Ureter (tissue), 1 donor: Measurements from ENCODE around the gene PACS1. TPM values are rescaled to one million over a fixed set of nuclear protein-coding genes. Genes with fewer than 3 reads are reported as not detected.

Experiments used
- DNase-seq: peaks from one replicate; pipeline ENCODE4 v3.0.0-alpha.2; 2020; ENCODE audit warnings: low spot score
- total RNA-seq: library from RNA; stranded (reverse); gene quantifications from one replicate; pipeline ENCODE4 v1.2.4, GENCODE V29; 2023
- donor health status: DM: yes; HTN: yes; CAD: no.

Gene PACS1
- total RNA-seq, 1 donor from 2014 or later: 87.2 TPM

DNA sequence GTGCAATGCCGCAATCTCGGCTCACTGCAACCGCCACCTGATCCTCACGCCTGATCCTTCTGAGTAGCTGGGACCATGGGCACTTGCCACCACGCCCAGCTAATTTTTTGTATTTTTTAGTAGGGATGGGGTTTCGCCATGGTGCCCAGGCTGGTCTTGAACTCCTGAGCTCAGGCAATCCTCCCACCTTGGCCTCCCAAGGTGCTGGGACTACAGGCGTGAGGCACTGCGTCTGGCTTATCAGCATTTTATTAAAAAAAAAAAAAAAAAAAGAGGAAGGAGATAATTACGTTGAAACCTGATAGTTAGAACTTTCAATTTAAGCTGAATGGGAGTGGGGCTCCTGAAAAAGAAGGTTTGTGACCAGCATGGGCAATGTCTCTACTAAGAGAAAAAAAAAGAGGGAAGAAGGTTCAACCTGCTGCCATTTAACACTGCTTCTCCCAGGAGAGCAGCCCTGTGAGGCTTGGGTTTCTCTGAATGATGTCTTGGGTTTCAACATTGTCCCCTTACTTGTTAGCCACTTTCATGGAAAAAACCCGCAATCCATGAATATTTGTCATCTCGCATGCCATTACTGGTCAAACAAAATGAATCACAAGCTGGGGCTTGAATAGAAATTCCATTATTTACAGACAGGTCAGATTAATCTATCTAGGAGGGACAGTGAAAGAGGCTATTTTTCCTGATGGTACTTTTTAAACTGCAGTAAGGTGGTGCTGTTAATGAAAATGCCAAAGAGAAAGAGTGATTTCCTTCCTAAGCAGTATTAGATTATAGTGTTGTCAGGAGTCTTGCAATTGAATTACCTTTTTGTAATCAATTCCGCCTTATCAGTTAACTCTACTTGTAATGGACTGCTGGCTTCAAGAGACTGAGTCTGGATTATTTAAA, 72.5 kb downstream of the PACS1 start:
- DNase-seq: no peak

DNA sequence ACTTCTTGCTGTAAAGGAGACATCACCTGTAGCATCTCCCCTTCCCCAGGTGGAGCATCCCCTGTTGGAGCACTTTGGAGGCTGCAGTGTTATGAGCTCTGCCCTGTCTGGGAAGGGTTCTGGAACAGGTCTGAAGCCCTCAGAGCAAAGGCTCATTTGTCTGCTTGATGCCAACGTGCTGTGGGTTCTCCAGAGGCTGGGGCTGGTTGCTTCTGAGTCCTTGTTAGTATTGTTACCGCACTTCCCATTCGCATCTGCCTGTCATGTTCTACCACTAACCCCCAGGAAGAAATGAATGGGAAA, 73.1 kb downstream of the PACS1 start:
- no peak for DNase-seq

GRCh38 chr11:66143996-66144678, 74.1 kb downstream of the PACS1 start:
- DNase-seq: no peak

DNA sequence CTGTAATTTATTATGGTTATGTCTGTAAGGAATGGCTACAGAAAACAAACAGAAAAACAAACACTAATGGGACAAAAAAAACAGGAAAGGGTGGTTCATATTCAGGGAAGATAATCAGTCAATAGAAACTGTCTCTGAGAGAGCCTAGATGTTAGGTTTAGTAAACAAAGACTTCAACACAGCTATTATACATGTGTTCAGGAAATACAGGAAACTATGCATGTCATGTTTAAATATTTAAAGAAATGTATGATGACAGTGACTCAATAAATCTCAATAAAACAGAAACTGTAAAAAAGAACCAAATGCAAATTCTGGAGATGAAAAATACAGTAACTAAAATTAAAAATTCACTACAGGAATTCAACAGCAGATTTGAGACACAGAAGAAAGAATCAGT, 76.0 kb downstream of the PACS1 start:
- DNase-seq: no peak

DNA sequence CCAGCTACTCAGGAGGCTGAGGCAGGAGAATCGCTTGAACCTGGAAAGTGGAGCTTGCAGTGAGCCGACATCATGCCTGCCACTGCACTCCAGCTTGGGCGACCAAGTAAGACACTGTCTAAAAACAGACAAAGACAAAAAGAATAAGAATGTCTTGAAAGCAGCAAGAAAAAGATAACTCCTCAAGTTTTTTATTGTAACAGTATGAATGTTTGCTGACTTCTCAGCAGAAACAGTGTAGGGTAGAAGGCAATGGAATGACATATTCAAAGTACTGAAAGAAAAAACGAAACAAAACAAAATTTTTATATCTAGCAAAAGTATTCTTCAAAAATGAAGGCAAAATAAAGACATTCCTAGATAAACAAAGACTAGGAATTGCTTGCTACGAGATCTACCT, 76.9 kb downstream of the PACS1 start:
- DNase-seq: no peak

DNA sequence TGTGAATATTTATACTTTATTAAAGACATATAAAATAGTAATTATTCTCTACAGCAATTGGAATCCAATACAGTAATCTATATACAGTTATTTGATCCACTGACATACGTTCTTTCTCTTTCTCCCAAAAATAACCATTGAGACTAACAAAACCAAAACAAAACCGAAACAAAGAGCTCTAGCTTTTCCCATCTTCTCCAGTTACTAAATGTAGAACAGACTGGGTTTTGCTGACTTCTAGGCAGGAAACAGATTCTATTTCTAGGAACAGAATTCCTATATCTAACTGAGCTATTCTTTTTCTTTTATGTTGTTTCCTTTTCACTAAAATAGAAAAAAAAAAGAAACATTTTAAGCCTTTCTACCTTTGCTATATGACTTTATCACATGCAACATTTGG, 80.1 kb downstream of the PACS1 start:
- DNase-seq: no peak

GRCh38 chr11:66150725-66151124, 80.7 kb downstream of the PACS1 start:
- no peak for DNase-seq

DNA sequence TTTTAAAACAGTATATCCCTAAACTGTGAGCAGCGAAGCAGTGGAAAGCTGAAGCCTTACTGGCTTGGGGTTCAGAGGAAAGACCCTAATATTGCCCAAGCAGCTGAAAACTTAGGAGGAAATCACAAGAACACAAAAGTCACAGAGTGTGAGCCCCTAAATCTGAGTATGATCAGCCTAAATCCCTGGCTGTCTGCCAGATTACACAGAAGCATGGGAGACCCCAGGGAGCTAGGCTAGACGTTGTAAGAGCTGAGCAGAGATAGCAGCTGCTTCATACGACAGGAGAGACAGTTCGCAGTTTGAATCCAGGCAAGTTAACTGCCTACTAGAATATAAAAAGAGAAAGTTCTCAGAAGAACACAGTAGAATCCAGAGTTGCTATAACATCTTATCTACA, 81.2 kb downstream of the PACS1 start:
- no peak for DNase-seq

- no peak for DNase-seq
These were observed 84.0 kb downstream of the PACS1 start for GRCh38 chr11:66154109-66154508.

DNA sequence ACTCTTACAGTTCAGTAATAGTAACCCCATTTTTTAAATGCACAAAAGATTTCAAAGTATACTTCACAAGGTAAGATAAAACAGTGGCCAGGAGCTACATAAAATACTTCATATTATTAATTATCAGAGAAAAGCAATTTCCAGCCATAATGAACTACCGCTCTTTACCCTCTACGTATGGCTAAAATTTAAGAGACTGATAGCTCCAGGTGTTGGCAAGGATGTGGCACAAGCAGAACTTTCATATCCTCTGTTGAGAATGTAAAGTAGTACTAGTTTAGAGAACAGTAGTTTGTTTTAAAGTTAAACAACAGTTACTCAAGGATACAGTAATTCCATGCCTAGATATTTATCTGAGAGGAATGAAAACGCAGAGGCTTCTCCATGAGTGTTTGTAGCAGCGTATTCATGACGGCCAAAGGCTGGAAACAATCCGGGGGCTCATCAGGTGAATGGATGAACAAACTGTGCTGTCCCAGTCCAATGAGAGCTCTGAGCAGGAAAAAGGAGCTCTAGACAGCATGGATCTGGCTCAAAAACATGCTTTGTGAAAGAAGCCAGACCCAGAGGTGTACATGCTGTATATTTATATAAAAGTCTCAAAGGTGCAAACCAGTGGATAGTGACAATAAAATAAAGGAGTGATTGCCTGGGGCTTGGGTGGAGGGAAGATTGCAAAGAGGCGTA, 85.5 kb downstream of the PACS1 start:
- no peak for DNase-seq

- DNase-seq: no peak
These were observed 87.3 kb downstream of the PACS1 start for GRCh38 chr11:66157182-66157864.

GRCh38 chr11:66158156-66158555, 88.1 kb downstream of the PACS1 start:
- DNase-seq: no peak

DNA sequence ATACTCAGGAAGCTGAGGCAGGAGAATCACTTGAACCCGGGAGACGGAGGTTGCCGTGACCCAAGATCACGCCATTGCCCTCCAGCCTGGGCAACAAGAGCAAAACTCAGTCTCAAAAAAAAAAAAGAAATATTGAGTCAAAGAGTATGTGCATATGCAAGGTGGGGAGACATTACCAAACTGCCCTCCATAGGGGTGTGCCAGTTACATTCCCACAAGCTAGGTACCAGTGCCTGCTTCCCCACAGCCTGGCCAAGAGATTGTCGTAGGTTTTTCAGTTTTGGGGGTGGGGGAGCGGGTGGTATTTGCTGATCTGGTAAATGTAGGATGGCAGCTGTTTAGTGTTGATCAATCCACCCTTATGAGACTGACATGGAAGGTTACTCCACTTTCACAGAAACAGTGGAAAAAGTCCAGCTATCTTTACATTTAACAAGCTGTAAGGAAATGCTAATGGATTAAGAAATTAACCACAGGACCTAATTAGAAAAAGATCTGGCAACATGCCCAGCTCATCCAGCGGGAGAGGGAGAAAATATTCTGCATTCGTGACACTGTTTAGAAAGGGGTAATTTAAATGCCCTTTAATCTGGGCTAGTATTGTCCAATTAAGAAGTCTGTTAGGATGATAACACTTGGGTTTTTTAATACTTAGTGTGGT, 89.4 kb downstream of the PACS1 start:
- DNase-seq: no peak

- no peak for DNase-seq
These were observed 90.6 kb downstream of the PACS1 start for GRCh38 chr11:66160709-66161108.

GRCh38 chr11:66168289-66168688, 98.2 kb downstream of the PACS1 start:
- DNase-seq: no peak

- DNase-seq: no peak
These were observed 102.1 kb downstream of the PACS1 start for GRCh38 chr11:66172146-66172545.

- no peak for DNase-seq
These were observed 106.6 kb downstream of the PACS1 start for GRCh38 chr11:66176650-66177049.

DNA sequence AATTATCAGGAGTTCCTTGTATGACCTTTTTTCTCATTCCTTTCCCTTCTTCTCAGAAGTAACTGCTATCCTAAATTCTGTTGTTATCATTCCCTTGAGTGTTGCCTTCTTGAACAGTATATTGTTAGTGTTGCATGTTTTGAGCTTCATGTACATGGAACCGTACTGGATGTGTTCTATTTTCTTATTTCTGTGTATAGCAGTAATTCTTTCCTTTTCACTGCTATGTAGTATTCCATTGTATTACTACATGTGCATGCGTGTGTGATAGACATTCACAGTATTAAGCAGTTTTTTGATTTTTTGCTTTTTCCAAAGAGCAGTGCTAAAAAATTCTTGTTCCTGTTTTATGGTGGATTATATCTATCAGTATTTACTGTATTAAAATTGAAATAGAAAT, 108.1 kb downstream of the PACS1 start:
- DNase-seq: no peak

DNA sequence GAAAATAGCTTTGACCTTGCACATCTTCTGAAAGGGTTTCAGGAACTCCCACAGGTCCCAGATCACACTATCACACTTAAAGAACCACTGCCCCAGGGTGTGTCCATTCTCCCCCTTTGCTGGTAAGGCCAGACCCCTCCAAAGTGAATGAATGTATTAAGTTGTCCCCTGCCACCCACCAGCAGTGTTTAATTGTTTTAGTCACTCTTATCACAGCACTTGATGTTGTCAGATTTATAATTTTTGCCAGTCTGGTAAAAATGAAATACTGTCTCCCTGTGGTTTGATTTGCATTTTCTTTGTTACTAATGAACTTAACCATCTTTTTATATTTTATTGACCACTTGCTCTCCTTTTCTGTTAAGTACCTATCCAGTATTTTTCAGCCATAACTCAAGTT, 108.8 kb downstream of the PACS1 start:
- DNase-seq: no peak

GRCh38 chr11:66181632-66182315, 111.7 kb downstream of the PACS1 start:
- no peak for DNase-seq

GRCh38 chr11:66183494-66184048, 113.5 kb downstream of the PACS1 start:
- no peak for DNase-seq
